ENCODE measurements around the gene STING1.

DNA sequence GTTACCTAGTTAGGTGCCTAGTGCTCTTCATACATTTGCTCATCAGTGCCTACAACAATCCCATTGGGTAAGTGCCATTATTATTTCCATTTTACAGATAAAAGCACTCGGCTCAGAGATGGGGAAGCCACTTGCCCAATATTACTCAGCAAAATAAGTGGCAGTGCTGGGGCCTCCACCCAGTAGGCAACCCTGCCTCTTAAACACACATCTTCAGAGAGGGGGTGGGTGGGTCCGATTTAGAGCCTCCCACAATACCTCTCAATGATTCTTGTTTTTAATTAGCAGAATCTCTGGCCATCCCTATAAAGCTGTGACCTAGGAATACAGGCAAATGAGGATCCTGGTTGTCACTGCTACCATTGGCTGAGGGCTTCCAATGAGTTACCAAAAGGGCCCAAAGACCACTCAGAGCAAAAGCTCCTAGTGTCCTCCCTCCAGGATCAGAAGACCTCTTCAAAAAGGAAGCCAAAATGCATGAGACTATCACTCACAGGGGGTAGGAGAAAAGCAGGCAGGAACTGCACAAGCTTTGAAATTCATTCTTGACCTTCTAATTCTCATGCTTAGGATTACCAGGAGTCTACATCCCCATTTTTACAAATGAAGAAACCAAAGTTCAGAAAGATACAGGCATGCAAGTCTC, 42.5 kb upstream of the STING1 start:
- TF ChIP-seq YY1 (IDR thresholded peaks at IDR 0.05; ENCODE audit: insufficient read depth, insufficient read length), result no peak
- no peak for TF ChIP-seq ZNF274 (IDR thresholded peaks at IDR 0.05; ENCODE audit: low read depth, low read length)
- TF ChIP-seq SUZ12 (IDR thresholded peaks at IDR 0.05; ENCODE audit: extremely low read depth, insufficient read depth, insufficient read length), result no peak

Measured in NT2/D1 (cell line).